ENCODE results near the gene POLA2.

DNA sequence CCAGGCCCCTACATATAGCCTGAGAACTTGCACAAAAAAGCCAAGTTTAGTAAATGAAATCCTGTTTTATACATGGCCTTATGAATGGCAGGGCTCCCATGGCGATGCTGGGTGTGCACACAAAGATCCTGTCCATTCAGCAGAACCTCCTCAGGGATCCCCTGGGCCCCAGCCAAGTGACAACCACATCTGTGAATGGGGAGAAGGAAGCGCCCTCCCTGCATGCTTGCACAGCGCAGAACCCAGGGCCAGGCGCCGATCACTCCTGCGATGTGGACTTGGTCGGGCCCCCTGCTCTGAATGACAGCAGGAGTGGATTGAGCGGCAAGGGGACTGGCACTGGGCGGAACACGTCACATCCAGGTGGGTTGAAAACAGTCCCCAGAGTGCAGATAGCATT, 48.5 kb downstream of the POLA2 start:
- TF ChIP-seq, protein P1, sequence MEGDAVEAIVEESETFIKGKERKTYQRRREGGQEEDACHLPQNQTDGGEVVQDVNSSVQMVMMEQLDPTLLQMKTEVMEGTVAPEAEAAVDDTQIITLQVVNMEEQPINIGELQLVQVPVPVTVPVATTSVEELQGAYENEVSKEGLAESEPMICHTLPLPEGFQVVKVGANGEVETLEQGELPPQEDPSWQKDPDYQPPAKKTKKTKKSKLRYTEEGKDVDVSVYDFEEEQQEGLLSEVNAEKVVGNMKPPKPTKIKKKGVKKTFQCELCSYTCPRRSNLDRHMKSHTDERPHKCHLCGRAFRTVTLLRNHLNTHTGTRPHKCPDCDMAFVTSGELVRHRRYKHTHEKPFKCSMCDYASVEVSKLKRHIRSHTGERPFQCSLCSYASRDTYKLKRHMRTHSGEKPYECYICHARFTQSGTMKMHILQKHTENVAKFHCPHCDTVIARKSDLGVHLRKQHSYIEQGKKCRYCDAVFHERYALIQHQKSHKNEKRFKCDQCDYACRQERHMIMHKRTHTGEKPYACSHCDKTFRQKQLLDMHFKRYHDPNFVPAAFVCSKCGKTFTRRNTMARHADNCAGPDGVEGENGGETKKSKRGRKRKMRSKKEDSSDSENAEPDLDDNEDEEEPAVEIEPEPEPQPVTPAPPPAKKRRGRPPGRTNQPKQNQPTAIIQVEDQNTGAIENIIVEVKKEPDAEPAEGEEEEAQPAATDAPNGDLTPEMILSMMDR (IDR thresholded peaks at IDR 0.05): no peak
- TF ChIP-seq ZFX (IDR thresholded peaks at IDR 0.05; ENCODE audit: borderline replicate concordance): no peak
